Naive B cell (primary cell): ENCODE results near the gene TNNI3K. TPM values are rescaled to one million over a fixed set of nuclear protein-coding genes. Genes with fewer than 3 reads are reported as not detected.

ENCODE experiments used
- ATAC-seq, 2 donors: fragments of 150-1000 bp; cut with Tn5 transposase; 2 replicates each; pipeline ENCODE4 v1.10.0; 2021; ENCODE audit warnings: low read depth in 2 of 2, mild to moderate bottlenecking in 2 of 2, moderate library complexity in 2 of 2
- DNase-seq: peaks from one replicate; pipeline ENCODE4 v3.0.0; 2022
- H3K27ac Mint-ChIP-seq, 6 donors: one replicate each; pipeline ENCODE4 v1.8.0; 2020 to 2022; ENCODE audit warnings: mild to moderate bottlenecking in 6 of 6, mixed read lengths in 6 of 6, moderate library complexity in 5 of 6, inconsistent platforms in 2 of 6
- H3K27me3 Mint-ChIP-seq, 3 donors: one replicate each; pipeline ENCODE4 v1.8.0; 2021 to 2022; ENCODE audit warnings: mixed read lengths in 3 of 3, mild to moderate bottlenecking in 1 of 3
- H3K36me3 Mint-ChIP-seq, 2 donors: one replicate each; pipeline ENCODE4 v1.8.0; 2020 to 2022; ENCODE audit warnings: mixed read lengths in 2 of 2, inconsistent platforms in 1 of 2, mild to moderate bottlenecking in 1 of 2
- H3K4me1 Mint-ChIP-seq, 3 donors: one replicate each; pipeline ENCODE4 v1.8.0; 2020 to 2022; ENCODE audit warnings: mixed read lengths in 3 of 3, inconsistent platforms in 1 of 3, mild to moderate bottlenecking in 1 of 3, moderate library complexity in 1 of 3
- H3K4me3 Mint-ChIP-seq, 8 donors: one replicate each; pipeline ENCODE4 v1.8.0; 2020 to 2022; ENCODE audit warnings: mild to moderate bottlenecking in 8 of 8, mixed read lengths in 8 of 8, moderate library complexity in 8 of 8, inconsistent platforms in 2 of 8
- H3K9me3 Mint-ChIP-seq, 7 donors: one replicate each; pipeline ENCODE4 v1.8.0; 2020 to 2022; ENCODE audit warnings: mixed read lengths in 7 of 7, mild to moderate bottlenecking in 5 of 7, inconsistent platforms in 2 of 7, moderate library complexity in 1 of 7
- polyA plus RNA-seq, 6 donors: library from polyadenylated mRNA; unstranded; fragments of 300-500 nt; fragmentation: Illumina TruSeq; gene quantifications; one replicate each; pipeline ENCODE4 v1.2.3, GENCODE V29; 2021; ENCODE audit warnings: low read depth in 6 of 6

Gene TNNI3K
- polyA plus RNA-seq, 6 donors from 2014 or later: 0.48 TPM; not detected in 5

DNA sequence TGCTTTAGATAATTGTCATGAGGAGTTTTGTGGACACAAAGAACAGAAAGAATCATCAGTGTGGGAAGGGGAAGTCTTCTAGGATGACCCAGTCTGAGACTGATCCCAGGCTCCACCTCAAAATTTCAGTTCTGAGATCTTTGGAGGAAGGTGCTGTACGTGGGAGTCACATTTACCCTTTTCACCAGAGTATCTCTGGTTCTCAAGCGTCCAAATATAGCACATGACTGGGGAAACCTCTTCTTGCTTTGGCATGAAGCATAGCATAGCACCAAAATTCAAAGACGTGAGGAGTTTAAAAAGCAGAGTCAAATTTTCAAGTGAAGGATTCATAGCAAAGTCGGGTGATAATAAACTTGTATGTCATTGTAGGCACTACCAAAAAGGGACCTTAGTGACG is 180.7 kb downstream of the TNNI3K start:
- Mint-ChIP-seq H3K9me3 (peaks cover 0 to 3% (median 0%) of the 10 kb centered on the region in 7 donors), H3K36me3 (no peaks in the 10 kb centered on the region), H3K4me3 (no peak overlapping the region), H3K27ac (no peak overlapping the region), H3K4me1 (no peaks in the 10 kb centered on the region), H3K27me3 (no peaks in the 10 kb centered on the region)
- no peak for ATAC-seq
- DNase-seq: no peak

DNA sequence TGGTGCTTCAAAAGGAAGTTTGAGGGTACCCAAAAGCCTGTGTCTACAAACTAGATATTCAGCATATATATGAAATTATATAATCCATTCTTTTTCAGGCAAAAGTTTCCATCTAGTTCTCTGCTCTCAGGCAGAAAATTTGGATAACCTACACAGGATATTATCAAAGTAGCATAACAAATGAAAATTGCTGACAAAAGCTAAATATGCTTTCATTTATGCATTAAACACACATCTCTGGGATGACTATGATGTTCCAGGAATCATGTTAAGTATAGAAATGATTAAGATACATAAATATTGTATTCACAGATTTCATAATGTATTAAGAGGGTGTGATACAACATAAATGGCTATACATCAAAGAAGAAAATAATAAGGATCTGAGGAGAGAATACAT is 184.4 kb downstream of the TNNI3K start:
- no peak overlapping the region for H3K27ac Mint-ChIP-seq
- H3K4me1 Mint-ChIP-seq: no peaks in the 10 kb centered on the region
- no peaks in the 10 kb centered on the region for H3K36me3 Mint-ChIP-seq
- H3K9me3 Mint-ChIP-seq: peaks cover 0 to 7% (median 0%) of the 10 kb centered on the region in 7 donors
- no peak overlapping the region for H3K4me3 Mint-ChIP-seq
- DNase-seq (no peak), ATAC-seq (no peak)
- H3K27me3 Mint-ChIP-seq: peaks cover 0 to 5% (median 0%) of the 10 kb centered on the region in 3 donors

DNA sequence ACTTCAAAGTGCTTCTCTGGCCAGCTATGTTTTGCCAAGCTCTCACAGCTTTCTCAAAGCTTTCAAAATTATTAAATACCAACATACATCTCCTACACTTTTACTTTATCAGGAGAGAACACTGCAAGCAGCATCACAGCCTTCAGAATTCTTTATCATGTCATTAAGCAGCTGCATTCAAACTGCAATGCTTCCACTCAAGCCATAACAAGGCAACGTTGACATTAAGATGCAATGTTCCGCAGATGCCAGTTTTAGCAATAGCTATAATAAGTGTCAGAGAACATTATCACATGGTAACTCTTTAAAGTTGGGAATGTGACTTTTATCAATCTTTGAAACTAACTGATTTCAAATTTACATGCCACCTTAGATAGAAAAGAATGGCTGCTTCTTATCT is 185.3 kb downstream of the TNNI3K start:
- peaks cover 0 to 5% (median 0%) of the 10 kb centered on the region in 3 donors for H3K27me3 Mint-ChIP-seq
- no peaks in the 10 kb centered on the region for H3K36me3 Mint-ChIP-seq
- ATAC-seq: no peak

DNA sequence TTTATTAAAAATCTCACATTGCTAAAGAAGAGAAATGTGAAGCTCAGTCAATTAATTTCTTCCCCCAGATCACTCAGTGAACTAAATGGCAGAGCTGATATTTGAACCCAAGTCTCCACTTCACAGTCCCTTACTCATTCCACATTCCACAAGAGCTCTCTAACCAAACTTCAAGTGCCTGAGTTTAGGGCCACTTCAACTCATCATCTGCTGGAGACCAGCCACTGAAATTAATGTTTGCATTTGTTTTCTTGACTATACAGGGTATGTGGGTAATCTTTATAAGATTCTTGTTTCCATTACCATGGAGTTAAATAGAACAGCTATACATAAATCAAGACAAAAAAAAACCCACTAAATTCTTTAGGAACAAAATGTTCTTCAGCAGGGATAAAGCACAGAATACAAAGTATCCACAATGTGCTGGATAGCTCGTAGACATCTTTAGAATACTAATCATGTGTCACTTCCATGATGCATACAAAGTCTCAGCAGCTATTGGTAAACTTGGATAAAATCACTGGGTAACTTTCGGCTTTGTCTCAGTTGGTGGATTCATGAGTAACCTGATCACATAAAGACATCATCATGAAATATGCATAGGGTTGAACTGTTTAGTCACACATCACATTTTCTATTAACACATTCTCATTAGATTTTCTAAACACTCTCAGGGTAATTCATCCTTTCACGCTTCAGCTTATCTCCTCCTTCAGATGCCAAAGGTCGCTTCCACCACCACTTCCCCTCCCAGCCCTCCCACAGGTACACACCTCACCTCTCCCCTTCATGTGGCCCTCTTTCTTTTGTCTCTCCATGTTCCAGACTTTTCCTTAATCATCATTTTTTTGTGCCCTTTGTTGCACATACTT is 187.5 kb downstream of the TNNI3K start:
- H3K27me3 Mint-ChIP-seq: peaks cover 0 to 5% (median 0%) of the 10 kb centered on the region in 3 donors
- no peak overlapping the region for H3K27ac Mint-ChIP-seq

More for the DNA sequence above, 185.3 kb downstream of the TNNI3K start:
- Mint-ChIP-seq H3K4me3 (no peak overlapping the region), H3K9me3 (peaks cover 0 to 7% (median 0%) of the 10 kb centered on the region in 7 donors), H3K4me1 (no peaks in the 10 kb centered on the region), H3K27ac (no peak overlapping the region)
- DNase-seq: no peak

DNA sequence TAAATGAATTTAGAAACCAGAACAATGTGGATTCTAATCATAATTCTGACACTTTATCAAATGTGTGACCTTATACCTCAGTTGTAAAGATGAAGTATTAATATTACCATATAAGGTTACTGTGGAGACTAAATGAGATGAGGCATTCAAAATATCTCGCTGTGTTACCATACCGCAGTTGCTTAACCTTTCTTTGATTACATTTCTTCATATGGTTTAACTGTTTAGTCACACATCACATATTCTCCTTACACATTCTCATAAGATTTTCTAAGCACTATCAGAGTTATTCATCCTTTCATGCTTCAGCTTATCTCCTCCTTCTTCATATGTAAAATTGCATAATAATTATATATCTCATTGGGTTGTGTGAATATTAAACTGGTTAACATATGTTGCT is 188.3 kb downstream of the TNNI3K start:
- no peak overlapping the region for H3K4me3 Mint-ChIP-seq

More for the DNA sequence above, 187.5 kb downstream of the TNNI3K start:
- ATAC-seq: no peak
- no peak for DNase-seq
- no peaks in the 10 kb centered on the region for H3K36me3 Mint-ChIP-seq
- no peaks in the 10 kb centered on the region for H3K4me1 Mint-ChIP-seq
- H3K4me3 Mint-ChIP-seq: no peak overlapping the region
- H3K9me3 Mint-ChIP-seq: peaks cover 0 to 4% (median 0%) of the 10 kb centered on the region in 7 donors

DNA sequence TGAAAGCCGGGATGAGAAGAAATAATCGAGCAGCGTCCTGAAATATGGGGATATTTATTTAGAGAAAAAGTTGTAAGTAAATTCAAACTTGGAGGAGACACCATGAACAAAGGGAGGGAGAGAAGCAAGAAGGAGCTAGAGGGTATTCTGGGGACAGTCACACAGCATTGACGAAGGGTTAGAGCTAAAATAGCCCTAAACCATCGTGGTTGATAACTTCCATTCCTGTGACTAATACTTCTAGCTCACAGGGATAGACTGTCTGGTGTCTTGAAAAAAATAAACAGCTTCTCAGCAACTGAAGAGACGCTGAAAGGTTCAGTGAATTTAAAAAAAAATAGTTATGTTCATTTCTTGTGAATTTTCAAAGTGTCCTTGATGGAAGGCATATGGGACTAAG is 190.5 kb downstream of the TNNI3K start:
- no peak for DNase-seq
- peak overlapping the region in 1 of 8 donors; percentile 7 for H3K4me3 Mint-ChIP-seq
- peaks cover 0 to 5% (median 0%) of the 10 kb centered on the region in 3 donors for H3K27me3 Mint-ChIP-seq
- ATAC-seq: no peak
- H3K9me3 Mint-ChIP-seq: peaks cover 0 to 4% (median 0%) of the 10 kb centered on the region in 7 donors
- no peaks in the 10 kb centered on the region for H3K4me1 Mint-ChIP-seq
- no peaks in the 10 kb centered on the region for H3K36me3 Mint-ChIP-seq
- H3K27ac Mint-ChIP-seq: no peak overlapping the region

More for the DNA sequence above, 188.3 kb downstream of the TNNI3K start:
- ATAC-seq: no peak
- peaks cover 0 to 5% (median 0%) of the 10 kb centered on the region in 3 donors for H3K27me3 Mint-ChIP-seq
- DNase-seq: no peak
- H3K9me3 Mint-ChIP-seq: peaks cover 0 to 4% (median 0%) of the 10 kb centered on the region in 7 donors
- no peaks in the 10 kb centered on the region for H3K36me3 Mint-ChIP-seq
- H3K4me1 Mint-ChIP-seq: no peaks in the 10 kb centered on the region
- H3K27ac Mint-ChIP-seq: no peak overlapping the region

DNA sequence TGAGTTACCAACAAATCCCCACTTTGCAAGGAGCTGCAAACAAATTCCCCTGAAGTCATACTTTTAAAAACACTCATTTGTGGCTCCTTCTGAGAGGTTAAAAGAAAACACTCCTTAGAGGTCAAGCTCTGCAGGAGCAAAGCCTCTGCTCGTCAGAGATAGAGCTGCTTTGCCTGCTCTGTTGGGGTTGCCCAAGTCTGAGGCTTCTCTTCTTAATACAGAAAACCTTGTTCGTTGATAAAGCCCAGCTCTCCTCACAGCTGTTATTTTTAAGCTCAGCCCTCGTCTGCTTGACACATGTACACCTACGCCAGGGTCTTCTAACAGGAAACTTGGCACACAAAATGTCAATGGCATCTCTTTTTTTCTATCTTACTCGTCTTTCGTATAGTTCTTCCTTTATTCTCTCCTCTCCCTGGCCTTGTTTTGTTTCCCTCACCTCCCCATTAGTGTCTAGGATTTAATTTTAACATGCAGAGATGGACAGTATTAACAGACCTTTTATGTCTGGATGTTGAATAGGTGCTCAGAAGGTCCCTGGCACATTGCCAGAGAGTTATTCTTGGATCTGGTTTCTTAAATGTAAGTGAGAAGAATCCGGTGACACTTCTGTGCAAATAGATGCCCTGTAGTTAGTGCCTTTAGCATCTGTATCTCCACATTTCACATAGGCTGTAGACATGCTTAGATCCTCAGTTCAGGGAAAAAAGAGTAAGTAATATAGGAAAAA is 191.2 kb downstream of the TNNI3K start:
- DNase-seq: no peak
- H3K36me3 Mint-ChIP-seq: no peaks in the 10 kb centered on the region
- peaks cover 0 to 4% (median 0%) of the 10 kb centered on the region in 7 donors for H3K9me3 Mint-ChIP-seq
- ATAC-seq: no peak
- no peak overlapping the region for H3K27ac Mint-ChIP-seq
- peaks cover 0 to 5% (median 0%) of the 10 kb centered on the region in 3 donors for H3K27me3 Mint-ChIP-seq
- no peak overlapping the region for H3K4me3 Mint-ChIP-seq
- no peaks in the 10 kb centered on the region for H3K4me1 Mint-ChIP-seq

DNA sequence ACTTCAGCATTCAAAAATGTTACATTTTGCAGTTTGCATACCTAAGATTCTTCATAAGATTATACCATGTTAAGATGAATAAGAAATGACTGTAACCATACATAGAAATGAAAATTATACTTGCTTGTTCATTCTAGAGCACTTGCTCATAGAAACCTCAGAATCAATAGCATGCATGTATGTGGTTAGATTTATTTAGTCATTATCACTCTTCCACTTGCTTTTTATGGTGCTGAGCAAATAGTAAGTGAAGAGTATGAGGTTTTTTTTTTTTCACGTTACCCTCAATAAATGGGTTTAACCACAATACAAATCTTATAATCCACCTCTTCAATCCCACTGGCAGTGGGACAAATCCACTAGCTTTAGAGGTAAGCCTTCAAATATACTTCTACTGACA is 192.5 kb downstream of the TNNI3K start:
- Mint-ChIP-seq H3K27me3 (peaks cover 0 to 5% (median 0%) of the 10 kb centered on the region in 3 donors), H3K27ac (no peak overlapping the region), H3K9me3 (peaks cover 0 to 4% (median 0%) of the 10 kb centered on the region in 7 donors), H3K4me1 (no peaks in the 10 kb centered on the region), H3K36me3 (no peaks in the 10 kb centered on the region), H3K4me3 (no peak overlapping the region)
- ATAC-seq (no peak), DNase-seq (no peak)

DNA sequence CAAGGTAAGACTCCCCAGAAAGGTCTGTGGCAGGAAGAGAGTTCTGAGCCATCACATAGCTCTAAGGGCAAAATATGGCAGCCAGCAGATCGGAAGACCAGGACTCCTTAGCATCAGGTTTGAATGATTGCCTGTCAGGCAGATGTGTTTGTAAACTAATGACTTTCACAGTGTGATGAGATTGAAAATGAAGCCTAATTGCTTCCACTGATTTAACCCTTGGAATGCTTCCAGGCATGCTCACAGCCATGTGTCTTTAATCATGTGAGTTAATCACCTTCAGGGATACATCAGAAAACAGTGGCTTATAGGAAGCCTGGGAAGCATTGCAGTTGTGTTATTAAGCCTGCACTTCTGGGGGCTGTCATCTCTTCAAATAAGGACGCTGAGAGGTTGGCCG is 194.4 kb downstream of the TNNI3K start:
- Mint-ChIP-seq H3K4me1 (no peaks in the 10 kb centered on the region), H3K27ac (no peak overlapping the region), H3K27me3 (no peaks in the 10 kb centered on the region), H3K4me3 (no peak overlapping the region), H3K36me3 (no peaks in the 10 kb centered on the region), H3K9me3 (peaks cover 0 to 2% (median 0%) of the 10 kb centered on the region in 7 donors)
- no peak for DNase-seq
- ATAC-seq: no peak

DNA sequence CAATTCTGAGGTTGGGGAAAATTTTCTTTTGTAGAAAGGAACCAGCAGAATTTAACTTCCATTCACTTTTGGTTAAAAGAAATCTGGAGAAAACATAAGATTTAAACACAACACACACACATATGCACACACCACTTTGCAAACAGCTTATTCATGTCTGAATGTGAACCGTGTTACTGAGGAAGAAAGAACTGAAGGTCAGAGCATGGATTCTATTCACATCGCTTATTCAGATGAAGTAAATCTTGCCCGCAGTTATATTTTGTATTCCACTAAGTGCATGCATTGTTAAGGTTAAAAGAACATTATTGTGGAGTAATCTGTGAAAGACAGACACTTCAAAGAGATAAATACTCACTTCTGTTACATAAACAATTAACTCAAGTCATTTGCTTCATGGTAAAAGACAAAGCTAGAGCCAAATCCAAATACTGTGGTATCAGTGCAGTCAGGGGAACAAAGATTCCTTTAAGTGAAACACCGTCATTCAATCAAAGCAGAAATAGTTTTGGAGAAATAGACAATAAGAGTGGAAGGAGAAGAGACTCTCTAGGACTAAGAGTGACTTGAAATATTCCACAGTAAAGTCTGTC is 195.3 kb downstream of the TNNI3K start:
- Mint-ChIP-seq H3K27me3 (no peaks in the 10 kb centered on the region), H3K9me3 (peaks cover 0 to 2% (median 0%) of the 10 kb centered on the region in 7 donors), H3K27ac (no peak overlapping the region), H3K4me3 (no peak overlapping the region), H3K4me1 (no peaks in the 10 kb centered on the region), H3K36me3 (no peaks in the 10 kb centered on the region)
- DNase-seq (no peak), ATAC-seq (no peak)

DNA sequence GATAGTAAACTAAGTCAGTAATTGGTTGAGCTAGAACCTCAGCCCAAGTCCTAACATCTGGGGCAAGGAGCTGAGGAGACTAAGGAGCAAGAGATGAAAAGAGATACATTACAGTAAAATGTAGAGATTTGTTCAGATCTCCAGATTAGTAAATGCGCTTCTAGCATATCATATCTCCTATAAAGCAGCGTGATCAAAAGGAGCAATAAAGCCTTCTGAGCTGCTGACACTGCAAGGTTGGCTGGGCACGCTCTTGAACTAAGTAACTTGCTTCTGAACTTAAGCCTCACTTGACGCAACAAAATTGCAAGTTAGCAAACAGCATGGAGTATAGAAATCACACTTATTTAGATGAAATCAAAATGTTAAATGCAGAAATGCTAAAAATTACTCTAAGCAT is 196.3 kb downstream of the TNNI3K start:
- DNase-seq: no peak
- H3K27ac Mint-ChIP-seq: no peak overlapping the region
- no peak for ATAC-seq
- peaks cover 0 to 2% (median 0%) of the 10 kb centered on the region in 7 donors for H3K9me3 Mint-ChIP-seq
- no peaks in the 10 kb centered on the region for H3K36me3 Mint-ChIP-seq
- H3K4me3 Mint-ChIP-seq: no peak overlapping the region
- H3K27me3 Mint-ChIP-seq: no peaks in the 10 kb centered on the region
- H3K4me1 Mint-ChIP-seq: no peaks in the 10 kb centered on the region

DNA sequence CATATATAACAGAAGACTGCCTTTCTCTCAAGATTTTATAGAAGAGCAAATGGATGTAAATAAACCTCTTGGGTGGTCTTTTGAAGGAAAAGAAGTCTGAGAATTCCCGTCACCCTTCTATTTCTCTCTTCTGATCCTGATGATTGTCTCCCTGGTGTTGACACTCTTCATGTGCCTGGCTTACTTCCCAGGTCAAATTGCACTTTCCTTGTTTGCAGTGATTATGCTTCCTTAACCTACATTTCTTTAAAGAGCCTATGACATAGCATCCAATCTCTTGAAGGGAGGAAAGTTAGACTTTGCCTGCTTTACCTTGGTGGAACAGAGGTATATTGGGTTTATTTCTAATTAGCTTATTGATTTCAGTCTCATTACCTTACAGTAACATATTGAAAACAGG is 197.1 kb downstream of the TNNI3K start:
- no peak overlapping the region for H3K4me3 Mint-ChIP-seq
- DNase-seq: no peak
- no peaks in the 10 kb centered on the region for H3K36me3 Mint-ChIP-seq
- peak overlapping the region in 1 of 6 donors; percentile 4 for H3K27ac Mint-ChIP-seq
- peaks cover 0 to 2% (median 0%) of the 10 kb centered on the region in 7 donors for H3K9me3 Mint-ChIP-seq
- H3K27me3 Mint-ChIP-seq: no peaks in the 10 kb centered on the region
- no peaks in the 10 kb centered on the region for H3K4me1 Mint-ChIP-seq
- ATAC-seq: no peak

DNA sequence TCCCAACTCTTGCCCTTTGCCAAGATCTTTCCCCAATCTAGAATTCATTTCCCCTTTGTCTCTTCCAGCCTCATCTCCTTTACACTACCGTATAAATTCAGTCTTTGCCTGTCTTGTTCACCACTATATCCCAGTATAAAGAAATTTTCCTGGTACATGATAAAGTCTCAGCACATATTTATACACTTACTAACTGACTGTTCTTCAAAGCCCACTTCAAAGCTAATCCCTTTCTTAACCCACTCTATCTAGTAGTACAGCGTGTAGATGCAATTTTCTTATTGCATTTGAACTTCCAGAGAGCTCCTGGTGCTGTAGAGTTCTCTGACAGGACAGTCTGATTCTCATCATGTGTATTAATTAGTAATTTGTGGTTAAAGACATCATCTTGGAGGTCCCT is 199.1 kb downstream of the TNNI3K start:
- Mint-ChIP-seq H3K27me3 (no peaks in the 10 kb centered on the region), H3K27ac (no peak overlapping the region), H3K36me3 (no peaks in the 10 kb centered on the region), H3K4me1 (no peaks in the 10 kb centered on the region), H3K9me3 (peaks cover 0 to 2% (median 0%) of the 10 kb centered on the region in 7 donors), H3K4me3 (no peak overlapping the region)
- ATAC-seq: no peak
- no peak for DNase-seq
